WERI-Rb-1 (cell line): ENCODE measurements around the gene PADI6.

Experiments used
- DNase-seq: peaks from one replicate; pipeline ENCODE4 v3.0.0-alpha.2; 2020
- H3K27ac ChIP-seq: fragments of 250-450 bp; sonication (Bioruptor Pico); 2 replicates; pipeline ENCODE4 v1.5.1; 2020; ENCODE audit warnings: mild to moderate bottlenecking, moderate library complexity
- H3K27me3 ChIP-seq: fragments of 250-450 bp; sonication (Bioruptor Pico); 2 replicates; pipeline ENCODE4 v1.5.1; 2021; ENCODE audit warnings: mild to moderate bottlenecking, low read depth, moderate library complexity; ENCODE audit not compliant: insufficient read depth, severe bottlenecking
- H3K36me3 ChIP-seq: fragments of 250-450 bp; sonication (Bioruptor Pico); 2 replicates; pipeline ENCODE4 v1.5.1; 2020; ENCODE audit warnings: mild to moderate bottlenecking, moderate library complexity
- H3K4me3 ChIP-seq: 2 replicates; pipeline ENCODE4 v1.5.1; 2011; ENCODE audit warnings: low read depth, mild to moderate bottlenecking, control low read depth, low read length
- H3K9me3 ChIP-seq: fragments of 250-450 bp; sonication (Bioruptor Pico); 2 replicates; pipeline ENCODE4 v1.5.1; 2021; ENCODE audit warnings: mild to moderate bottlenecking, moderate library complexity; ENCODE audit not compliant: severe bottlenecking
- CTCF ChIP-seq: IDR thresholded peaks from 2 replicates; pipeline ENCODE4 v1.5.1; 2011; ENCODE audit warnings: low read depth, mild to moderate bottlenecking, control low read depth, inconsistent platforms, low read length

Gene PADI6

GRCh38 chr1:17371896-17372295 lies at the start of gene PADI6:
TSS of gene PADI6 (plus strand) at chr1:17372196. CDS start at chr1:17372246, 50 bp downstream.
- no peaks in the 10 kb centered on the region for H3K27me3 ChIP-seq
- TF ChIP-seq CTCF: no peak
- no peak within 1 kb of the TSS for H3K27ac ChIP-seq
- no peak within 1 kb of the TSS for H3K4me3 ChIP-seq
- no peaks in the 10 kb centered on the region for H3K9me3 ChIP-seq
- no peaks in the 10 kb centered on the region for H3K36me3 ChIP-seq
- DNase-seq: no peak

- no peaks in the 10 kb centered on the region for H3K36me3 ChIP-seq
- H3K9me3 ChIP-seq: peaks cover 3% of the 10 kb centered on the region
- H3K4me3 ChIP-seq: no peak overlapping the region
- no peak for DNase-seq
- no peak overlapping the region for H3K27ac ChIP-seq
- TF ChIP-seq CTCF: no peak
- no peaks in the 10 kb centered on the region for H3K27me3 ChIP-seq
Measured at GRCh38 chr1:17328855-17329254, 43.1 kb upstream of the PADI6 start.

GRCh38 chr1:17329610-17330009 lies 42.4 kb upstream of the PADI6 start:
- TF ChIP-seq CTCF: no peak
- DNase-seq: no peak
- H3K36me3 ChIP-seq: no peaks in the 10 kb centered on the region
- H3K27ac ChIP-seq: no peak overlapping the region
- H3K27me3 ChIP-seq: no peaks in the 10 kb centered on the region
- H3K9me3 ChIP-seq: peaks cover 3% of the 10 kb centered on the region
- no peak overlapping the region for H3K4me3 ChIP-seq

GRCh38 chr1:17330856-17331255 lies 41.1 kb upstream of the PADI6 start:
- TF ChIP-seq CTCF: no peak
- no peak for DNase-seq
- Histone ChIP-seq H3K27me3 (no peaks in the 10 kb centered on the region), H3K4me3 (no peak overlapping the region), H3K27ac (no peak overlapping the region), H3K9me3 (peaks cover 3% of the 10 kb centered on the region), H3K36me3 (no peaks in the 10 kb centered on the region)

GRCh38 chr1:17333081-17333480 lies 38.9 kb upstream of the PADI6 start:
- Histone ChIP-seq H3K27ac (no peak overlapping the region), H3K9me3 (peaks cover 3% of the 10 kb centered on the region), H3K4me3 (no peak overlapping the region), H3K36me3 (no peaks in the 10 kb centered on the region), H3K27me3 (no peaks in the 10 kb centered on the region)
- no peak for TF ChIP-seq CTCF
- no peak for DNase-seq

- Histone ChIP-seq H3K36me3 (no peaks in the 10 kb centered on the region), H3K9me3 (peaks cover 3% of the 10 kb centered on the region), H3K4me3 (peak overlapping the region; percentile 12; the same call in 1 of the 2 replicates), H3K27ac (no peak overlapping the region), H3K27me3 (no peaks in the 10 kb centered on the region)
- TF ChIP-seq CTCF: peak; percentile 74
- DNase-seq: peak; percentile 84
Measured at GRCh38 chr1:17335821-17336710, 35.9 kb upstream of the PADI6 start.
